Measurements from ENCODE around the gene ADGRA1.

DNA sequence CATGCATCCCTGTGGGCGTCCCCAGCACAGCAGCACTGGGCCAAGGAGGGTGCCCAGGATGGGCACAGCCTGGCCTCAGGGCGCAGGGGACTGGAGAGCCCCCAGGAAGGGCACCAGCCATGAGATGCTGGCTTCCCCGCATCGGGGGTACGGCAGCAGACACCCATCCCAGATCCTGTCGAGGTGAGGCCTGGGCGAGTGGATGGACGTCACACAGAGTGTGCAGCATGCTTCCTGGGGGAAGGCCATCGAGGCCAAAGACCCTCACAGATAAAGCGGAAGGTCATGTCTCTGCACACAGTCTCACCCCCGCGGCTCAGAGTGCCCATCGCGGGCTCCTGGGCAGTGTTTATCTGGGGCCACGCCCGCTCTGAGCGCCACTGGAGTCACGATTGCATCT is 18.8 kb downstream of the ADGRA1 start:
- TF ChIP-seq, protein P1, sequence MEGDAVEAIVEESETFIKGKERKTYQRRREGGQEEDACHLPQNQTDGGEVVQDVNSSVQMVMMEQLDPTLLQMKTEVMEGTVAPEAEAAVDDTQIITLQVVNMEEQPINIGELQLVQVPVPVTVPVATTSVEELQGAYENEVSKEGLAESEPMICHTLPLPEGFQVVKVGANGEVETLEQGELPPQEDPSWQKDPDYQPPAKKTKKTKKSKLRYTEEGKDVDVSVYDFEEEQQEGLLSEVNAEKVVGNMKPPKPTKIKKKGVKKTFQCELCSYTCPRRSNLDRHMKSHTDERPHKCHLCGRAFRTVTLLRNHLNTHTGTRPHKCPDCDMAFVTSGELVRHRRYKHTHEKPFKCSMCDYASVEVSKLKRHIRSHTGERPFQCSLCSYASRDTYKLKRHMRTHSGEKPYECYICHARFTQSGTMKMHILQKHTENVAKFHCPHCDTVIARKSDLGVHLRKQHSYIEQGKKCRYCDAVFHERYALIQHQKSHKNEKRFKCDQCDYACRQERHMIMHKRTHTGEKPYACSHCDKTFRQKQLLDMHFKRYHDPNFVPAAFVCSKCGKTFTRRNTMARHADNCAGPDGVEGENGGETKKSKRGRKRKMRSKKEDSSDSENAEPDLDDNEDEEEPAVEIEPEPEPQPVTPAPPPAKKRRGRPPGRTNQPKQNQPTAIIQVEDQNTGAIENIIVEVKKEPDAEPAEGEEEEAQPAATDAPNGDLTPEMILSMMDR (conservative IDR thresholded peaks at IDR 0.05; ENCODE audit: low read depth in 2 of 2), result no peak
- TF ChIP-seq ZNF114 (CRISPR knock-in tag; IDR thresholded peaks at IDR 0.05) (no peak), POLR2AphosphoS5 (IDR thresholded peaks at IDR 0.05; ENCODE audit: low read depth) (no peak), EZH2phosphoT487 (IDR thresholded peaks at IDR 0.05; ENCODE audit: unreplicated experiment) (no peak), EZH2 (IDR thresholded peaks at IDR 0.05; ENCODE audit: low read depth, unreplicated experiment) (no peak), CREB1 (CRISPR knock-in tag; IDR thresholded peaks at IDR 0.05; ENCODE audit: low read depth) (no peak), ZNF331 (CRISPR knock-in tag; IDR thresholded peaks at IDR 0.05; ENCODE audit: low read depth) (no peak)
- TF ChIP-seq, protein P2, sequence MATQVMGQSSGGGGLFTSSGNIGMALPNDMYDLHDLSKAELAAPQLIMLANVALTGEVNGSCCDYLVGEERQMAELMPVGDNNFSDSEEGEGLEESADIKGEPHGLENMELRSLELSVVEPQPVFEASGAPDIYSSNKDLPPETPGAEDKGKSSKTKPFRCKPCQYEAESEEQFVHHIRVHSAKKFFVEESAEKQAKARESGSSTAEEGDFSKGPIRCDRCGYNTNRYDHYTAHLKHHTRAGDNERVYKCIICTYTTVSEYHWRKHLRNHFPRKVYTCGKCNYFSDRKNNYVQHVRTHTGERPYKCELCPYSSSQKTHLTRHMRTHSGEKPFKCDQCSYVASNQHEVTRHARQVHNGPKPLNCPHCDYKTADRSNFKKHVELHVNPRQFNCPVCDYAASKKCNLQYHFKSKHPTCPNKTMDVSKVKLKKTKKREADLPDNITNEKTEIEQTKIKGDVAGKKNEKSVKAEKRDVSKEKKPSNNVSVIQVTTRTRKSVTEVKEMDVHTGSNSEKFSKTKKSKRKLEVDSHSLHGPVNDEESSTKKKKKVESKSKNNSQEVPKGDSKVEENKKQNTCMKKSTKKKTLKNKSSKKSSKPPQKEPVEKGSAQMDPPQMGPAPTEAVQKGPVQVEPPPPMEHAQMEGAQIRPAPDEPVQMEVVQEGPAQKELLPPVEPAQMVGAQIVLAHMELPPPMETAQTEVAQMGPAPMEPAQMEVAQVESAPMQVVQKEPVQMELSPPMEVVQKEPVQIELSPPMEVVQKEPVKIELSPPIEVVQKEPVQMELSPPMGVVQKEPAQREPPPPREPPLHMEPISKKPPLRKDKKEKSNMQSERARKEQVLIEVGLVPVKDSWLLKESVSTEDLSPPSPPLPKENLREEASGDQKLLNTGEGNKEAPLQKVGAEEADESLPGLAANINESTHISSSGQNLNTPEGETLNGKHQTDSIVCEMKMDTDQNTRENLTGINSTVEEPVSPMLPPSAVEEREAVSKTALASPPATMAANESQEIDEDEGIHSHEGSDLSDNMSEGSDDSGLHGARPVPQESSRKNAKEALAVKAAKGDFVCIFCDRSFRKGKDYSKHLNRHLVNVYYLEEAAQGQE (IDR thresholded peaks at IDR 0.05; ENCODE audit: unreplicated experiment), result no peak
- TF ChIP-seq, protein P3, sequence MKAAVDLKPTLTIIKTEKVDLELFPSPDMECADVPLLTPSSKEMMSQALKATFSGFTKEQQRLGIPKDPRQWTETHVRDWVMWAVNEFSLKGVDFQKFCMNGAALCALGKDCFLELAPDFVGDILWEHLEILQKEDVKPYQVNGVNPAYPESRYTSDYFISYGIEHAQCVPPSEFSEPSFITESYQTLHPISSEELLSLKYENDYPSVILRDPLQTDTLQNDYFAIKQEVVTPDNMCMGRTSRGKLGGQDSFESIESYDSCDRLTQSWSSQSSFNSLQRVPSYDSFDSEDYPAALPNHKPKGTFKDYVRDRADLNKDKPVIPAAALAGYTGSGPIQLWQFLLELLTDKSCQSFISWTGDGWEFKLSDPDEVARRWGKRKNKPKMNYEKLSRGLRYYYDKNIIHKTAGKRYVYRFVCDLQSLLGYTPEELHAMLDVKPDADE (IDR thresholded peaks at IDR 0.05), result no peak
